B cell (primary cell): ENCODE data around the gene ZNF774. TPM values are rescaled to one million over a fixed set of nuclear protein-coding genes. Genes with fewer than 3 reads are reported as not detected.

Experiments
- ATAC-seq: fragments of 200-7000 bp; cut with Tn5 transposase; one replicate; pipeline ENCODE4 v1.10.0; 2021; ENCODE audit warnings: low read depth, mild to moderate bottlenecking, moderate number of reproducible peaks, moderate library complexity
- CTCF ChIA-PET: fragments of 350-600 bp; sonication (Branson Sonifier 250); formaldehyde crosslinking; loops from one replicate; lab custom pipeline; 2021; ENCODE audit warnings: antibody characterized with exemption, inconsistent platforms; lab: Charles Lee
- POLR2A ChIA-PET: fragments of 350-600 bp; sonication (Branson Sonifier 250); formaldehyde crosslinking; loops from one replicate; lab custom pipeline; 2021; ENCODE audit warnings: antibody characterized with exemption; lab: Charles Lee
- DNase-seq: peaks from one replicate; pipeline ENCODE4 v3.0.0; 2013
- H2AFZ ChIP-seq: 2 replicates; pipeline ENCODE4 v1.6.1; 2012; ENCODE audit warnings: mild to moderate bottlenecking, low read depth, low read length; ENCODE audit not compliant: insufficient read depth, poor library complexity, severe bottlenecking
- H3K27ac ChIP-seq, 2 donors: 1 replicate in 1 of 2; 2 replicates in 1 of 2; pipeline ENCODE4 v1.5.1; 2012 to 2013; ENCODE audit warnings: low read length in 2 of 2, mild to moderate bottlenecking in 2 of 2, moderate library complexity in 1 of 2
- H3K27me3 ChIP-seq, 4 experiments: fragments of 200-600 bp in 1 of 4; sonication (generic) in 1 of 4; replicated peaks in 1 of 4; 1 replicate in 2 of 4; 2 replicates in 2 of 4; pipeline versions ENCODE4 v1.6.1 to v1.7.0; 2013 to 2016; ENCODE audit warnings: low read length in 3 of 4, mild to moderate bottlenecking in 2 of 4, mixed read lengths in 1 of 4, moderate library complexity in 1 of 4; ENCODE audit not compliant: insufficient read depth in 4 of 4, control insufficient read depth in 3 of 4; ENCODE audit errors: control extremely low read depth in 1 of 4
- H3K36me3 ChIP-seq, 2 experiments: replicated peaks in 1 of 2; 1 replicate in 1 of 2; 2 replicates in 1 of 2; pipeline versions ENCODE4 v1.6.1 to v1.7.1; 2013; ENCODE audit warnings: low read length in 1 of 2; ENCODE audit not compliant: insufficient read depth in 2 of 2, control insufficient read depth in 1 of 2; ENCODE audit errors: control extremely low read depth in 1 of 2, extremely low read depth in 1 of 2
- H3K4me1 ChIP-seq, 2 donors: fragments of 200-600 bp in 1 of 2; sonication (generic) in 1 of 2; 1 replicate in 1 of 2; 2 replicates in 1 of 2; pipeline versions ENCODE4 v1.5.1 to v1.6.1; 2013 to 2017; ENCODE audit warnings: low read length in 2 of 2; ENCODE audit not compliant: control insufficient read depth in 2 of 2, insufficient read depth in 2 of 2
- H3K4me2 ChIP-seq: replicated peaks from 2 replicates; pipeline ENCODE3; 2012; ENCODE audit warnings: mild to moderate bottlenecking, low read depth, low read length; ENCODE audit not compliant: poor library complexity, severe bottlenecking
- H3K4me3 ChIP-seq, 5 experiments: fragments of 200-600 bp in 1 of 5; sonication (generic) in 1 of 5; 1 replicate in 3 of 5; 2 replicates in 2 of 5; pipeline versions ENCODE4 v1.5.1 to v1.7.0; 2011 to 2016; ENCODE audit warnings: low read length in 4 of 5, mild to moderate bottlenecking in 4 of 5, low read depth in 2 of 5, control low read depth in 1 of 5, moderate library complexity in 1 of 5; ENCODE audit not compliant: insufficient read depth in 1 of 5; ENCODE audit errors: control extremely low read depth in 1 of 5, extremely low read depth in 1 of 5
- H3K79me2 ChIP-seq: fragments of 200-600 bp; sonication (generic); one replicate; pipeline ENCODE4 v1.6.0; 2016; ENCODE audit warnings: low read length; ENCODE audit not compliant: control insufficient read depth, insufficient read depth
- H3K9ac ChIP-seq: fragments of 200-600 bp; sonication (generic); 2 replicates; pipeline ENCODE4 v1.6.1; 2017; ENCODE audit warnings: mild to moderate bottlenecking, low read length, moderate library complexity
- H3K9me3 ChIP-seq, 3 donors: one replicate each; pipeline versions ENCODE4 v1.6.1 to v1.7.1; 2013; ENCODE audit warnings: low read length in 2 of 3; ENCODE audit not compliant: control insufficient read depth in 2 of 3, insufficient read depth in 1 of 3; ENCODE audit errors: control extremely low read depth in 1 of 3
- H4K20me1 ChIP-seq: 2 replicates; pipeline ENCODE4 v1.6.0; 2012; ENCODE audit warnings: mild to moderate bottlenecking, low read length; ENCODE audit not compliant: insufficient read depth, control insufficient read depth, poor library complexity, severe bottlenecking
- H3K27ac Mint-ChIP-seq: one replicate; pipeline ENCODE4 v1.8.0; 2021; ENCODE audit warnings: mixed read lengths
- H3K27me3 Mint-ChIP-seq: one replicate; pipeline ENCODE4 v1.8.0; 2021; ENCODE audit warnings: mixed read lengths
- H3K4me1 Mint-ChIP-seq: one replicate; pipeline ENCODE4 v1.8.0; 2021; ENCODE audit warnings: mixed read lengths
- H3K4me3 Mint-ChIP-seq: one replicate; pipeline ENCODE4 v1.8.0; 2021; ENCODE audit warnings: mixed read lengths
- H3K9me3 Mint-ChIP-seq: one replicate; pipeline ENCODE4 v1.8.0; 2022; ENCODE audit warnings: mixed read lengths; ENCODE audit not compliant: insufficient read depth
- EZH2 ChIP-seq: IDR thresholded peaks from 2 replicates; pipeline ENCODE4 v1.6.1; 2012; ENCODE audit warnings: borderline replicate concordance, low read depth, mild to moderate bottlenecking, moderate library complexity, low read length; ENCODE audit not compliant: insufficient read depth, poor library complexity, severe bottlenecking
- WGBS: methylation state at CpG from one replicate; pipeline ENCODE4 v1.1.5; 2013; ENCODE audit warnings: missing lambda C conversion rate; ENCODE audit not compliant: insufficient coverage; 5-methylcytosine and 5-hydroxymethylcytosine counted together
- intact Hi-C: fragments of 100-400 bp; cut with micrococcal nuclease; formaldehyde crosslinking; loops from one replicate; pipeline ENCODE4 v1.10.0; 2022
- polyA plus RNA-seq: library from polyadenylated mRNA; depleted of rRNA; stranded (reverse); fragments of >200 nt; gene quantifications from 2 replicates; pipeline ENCODE4 v1.2.3, GENCODE V29; 2012
- total RNA-seq, 2 donors: library from RNA; stranded (reverse); fragments of 120-200 nt in 1 of 2; gene quantifications; 1 replicate in 1 of 2; 2 replicates in 1 of 2; pipeline versions ENCODE4 v1.2.3 to v1.2.4, GENCODE V29; 2013 to 2022
- TF ChIP-seq, protein P1 (sequence below): fragments of 200-600 bp; IDR thresholded peaks from one replicate; pipeline ENCODE4 v1.8.0; 2022; ENCODE audit warnings: antibody characterized with exemption, mild to moderate bottlenecking

Gene ZNF774
- total and polyA plus RNA-seq, 2 donors (not counting 1 experiment from before 2014, with no cell fraction given) = 0.19 to 0.54 TPM

DNA sequence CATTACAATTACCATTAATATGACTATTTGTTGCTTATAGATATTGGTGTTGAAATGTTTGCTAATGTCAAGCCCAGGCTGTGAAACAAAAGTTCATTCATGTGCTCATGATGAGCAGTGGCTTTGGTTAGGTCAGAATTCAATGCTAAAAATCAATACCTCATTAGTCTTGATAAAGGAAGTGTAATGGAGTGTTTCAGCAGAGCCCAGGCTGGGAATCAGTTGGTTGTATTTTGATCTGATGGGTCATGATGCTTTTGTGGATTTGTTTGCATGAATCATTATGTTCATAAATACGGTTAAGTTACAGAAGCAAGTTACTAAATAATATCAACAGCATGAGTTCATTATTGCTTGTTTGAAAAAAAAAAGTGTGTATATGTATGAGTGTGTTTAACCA is 13.6 kb upstream of the ZNF774 start:
- Histone ChIP-seq H2AFZ (no peak overlapping the region), H3K9me3 (no peaks in the 10 kb centered on the region), H3K4me2 (no peak overlapping the region), H3K27me3 (no peaks in the 10 kb centered on the region), H3K27ac (no peak overlapping the region), H4K20me1 (no peaks in the 10 kb centered on the region), H3K79me2 (no peaks in the 10 kb centered on the region), H3K4me3 (no peak overlapping the region), H3K36me3 (no peaks in the 10 kb centered on the region), H3K9ac (no peak overlapping the region), H3K4me1 (peaks cover 16 to 17% of the 10 kb centered on the region in 2 donors)
- ChIA-PET POLR2A (no interaction called here), CTCF (no interaction called here)
- TF ChIP-seq, protein P1, sequence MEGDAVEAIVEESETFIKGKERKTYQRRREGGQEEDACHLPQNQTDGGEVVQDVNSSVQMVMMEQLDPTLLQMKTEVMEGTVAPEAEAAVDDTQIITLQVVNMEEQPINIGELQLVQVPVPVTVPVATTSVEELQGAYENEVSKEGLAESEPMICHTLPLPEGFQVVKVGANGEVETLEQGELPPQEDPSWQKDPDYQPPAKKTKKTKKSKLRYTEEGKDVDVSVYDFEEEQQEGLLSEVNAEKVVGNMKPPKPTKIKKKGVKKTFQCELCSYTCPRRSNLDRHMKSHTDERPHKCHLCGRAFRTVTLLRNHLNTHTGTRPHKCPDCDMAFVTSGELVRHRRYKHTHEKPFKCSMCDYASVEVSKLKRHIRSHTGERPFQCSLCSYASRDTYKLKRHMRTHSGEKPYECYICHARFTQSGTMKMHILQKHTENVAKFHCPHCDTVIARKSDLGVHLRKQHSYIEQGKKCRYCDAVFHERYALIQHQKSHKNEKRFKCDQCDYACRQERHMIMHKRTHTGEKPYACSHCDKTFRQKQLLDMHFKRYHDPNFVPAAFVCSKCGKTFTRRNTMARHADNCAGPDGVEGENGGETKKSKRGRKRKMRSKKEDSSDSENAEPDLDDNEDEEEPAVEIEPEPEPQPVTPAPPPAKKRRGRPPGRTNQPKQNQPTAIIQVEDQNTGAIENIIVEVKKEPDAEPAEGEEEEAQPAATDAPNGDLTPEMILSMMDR = no peak
- no peak for TF ChIP-seq EZH2
- DNase-seq (no peak), ATAC-seq (no peak)
- peaks cover 17% of the 10 kb centered on the region for H3K4me1 Mint-ChIP-seq
- no peaks in the 10 kb centered on the region for H3K9me3 Mint-ChIP-seq
- H3K27ac Mint-ChIP-seq = no peak overlapping the region
- H3K4me3 Mint-ChIP-seq = no peak overlapping the region
- intact Hi-C loops = no loop called here
- H3K27me3 Mint-ChIP-seq = no peaks in the 10 kb centered on the region
- no CpG with 5 or more reads among the region's 1 CpG for WGBS

DNA sequence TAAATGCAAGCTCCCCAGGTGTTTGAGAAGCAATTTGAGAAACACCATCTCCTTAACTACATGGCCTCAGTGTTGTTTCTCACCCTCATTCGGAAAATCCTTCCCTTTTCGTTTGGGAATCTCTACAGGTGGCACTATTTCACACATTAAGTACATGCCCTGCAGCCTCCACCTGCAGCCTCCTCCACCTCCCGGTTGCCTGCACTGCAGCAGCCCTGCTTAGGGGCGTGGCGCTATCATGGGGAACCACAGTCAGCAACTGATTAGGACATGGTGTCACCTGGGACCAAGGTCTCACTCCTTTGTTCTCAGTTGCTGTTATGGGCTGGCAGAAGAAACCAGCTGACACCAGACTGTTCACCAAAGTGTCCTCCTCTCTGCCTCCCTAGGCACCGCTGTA is 11.7 kb upstream of the ZNF774 start:
- Mint-ChIP-seq H3K4me3 (no peak overlapping the region), H3K27me3 (no peaks in the 10 kb centered on the region), H3K27ac (no peak overlapping the region), H3K4me1 (peaks cover 17% of the 10 kb centered on the region), H3K9me3 (no peaks in the 10 kb centered on the region)
- Histone ChIP-seq H4K20me1 (no peaks in the 10 kb centered on the region), H3K9ac (no peak overlapping the region), H3K4me1 (peaks cover 16 to 17% of the 10 kb centered on the region in 2 donors), H3K79me2 (no peaks in the 10 kb centered on the region), H3K36me3 (no peaks in the 10 kb centered on the region), H3K27me3 (no peaks in the 10 kb centered on the region), H2AFZ (no peak overlapping the region), H3K27ac (no peak overlapping the region), H3K4me2 (no peak overlapping the region), H3K4me3 (no peak overlapping the region), H3K9me3 (no peaks in the 10 kb centered on the region)
- ATAC-seq = no peak
- 92% methylated on average over 5 of the region's 6 CpGs for WGBS
- CTCF ChIA-PET = no interaction called here
- TF ChIP-seq EZH2 = no peak
- TF ChIP-seq, protein P1 = no peak
- no peak for DNase-seq
- intact Hi-C loops = no loop called here
- POLR2A ChIA-PET = no interaction called here
